GM21367 (cell line): ENCODE measurements around the gene ADCY5.

Source experiments
- ATAC-seq: cut with Tn5 transposase; IDR thresholded peaks from one replicate; pipeline ENCODE4 v1.9.1; 2021; ENCODE audit not compliant: unreplicated experiment

The ADCY5 gene

GRCh38 chr3:123311201-123311600 lies 137.7 kb downstream of the ADCY5 start:
- no peak for ATAC-seq

GRCh38 chr3:123310741-123311140 lies 138.1 kb downstream of the ADCY5 start:
- ATAC-seq, result no peak

GRCh38 chr3:123310186-123310585 lies 138.7 kb downstream of the ADCY5 start:
- ATAC-seq, result no peak

- ATAC-seq, result no peak
Observed at GRCh38 chr3:123307064-123307463, 141.8 kb downstream of the ADCY5 start.

- no peak for ATAC-seq
Observed at GRCh38 chr3:123305192-123305591, 143.7 kb downstream of the ADCY5 start.

- no peak for ATAC-seq
Observed at GRCh38 chr3:123303976-123304560, 144.8 kb downstream of the ADCY5 start.

- ATAC-seq, result no peak
Observed at GRCh38 chr3:123302961-123303360, 145.9 kb downstream of the ADCY5 start.

GRCh38 chr3:123301331-123302184 lies 147.3 kb downstream of the ADCY5 start:
- ATAC-seq, result no peak

GRCh38 chr3:123300583-123300982 lies 148.3 kb downstream of the ADCY5 start:
- no peak for ATAC-seq

- no peak for ATAC-seq
Observed at GRCh38 chr3:123300056-123300455, 148.8 kb downstream of the ADCY5 start.

GRCh38 chr3:123299581-123299980 lies 149.3 kb downstream of the ADCY5 start:
- ATAC-seq, result no peak

- ATAC-seq, result no peak
Observed at GRCh38 chr3:123298903-123299302, 150.0 kb downstream of the ADCY5 start.

GRCh38 chr3:123297627-123297899 lies 151.3 kb downstream of the ADCY5 start:
- ATAC-seq, result no peak

GRCh38 chr3:123296836-123297626 lies 151.9 kb downstream of the ADCY5 start:
- no peak for ATAC-seq

- no peak for ATAC-seq
Observed at GRCh38 chr3:123296261-123296660, 152.6 kb downstream of the ADCY5 start.

GRCh38 chr3:123295901-123296250 lies 153.0 kb downstream of the ADCY5 start:
- ATAC-seq, result no peak

GRCh38 chr3:123295171-123295900 lies 153.6 kb downstream of the ADCY5 start:
- no peak for ATAC-seq

GRCh38 chr3:123294296-123294938 lies 154.5 kb downstream of the ADCY5 start:
- ATAC-seq, result no peak

GRCh38 chr3:123292321-123293310 lies 156.3 kb downstream of the ADCY5 start:
- no peak for ATAC-seq

GRCh38 chr3:123291404-123291803 lies 157.5 kb downstream of the ADCY5 start:
- no peak for ATAC-seq
